ENCODE data around the gene METTL6.

The METTL6 gene

GRCh38 chr3:15361494-15362214 lies 65.7 kb downstream of the METTL6 start:
- no peak for DNase-seq

GRCh38 chr3:15360788-15361493 lies 66.4 kb downstream of the METTL6 start:
- peak; percentile 17 to 19 for DNase-seq

All from AML-193 (cell line).